GM18951 (cell line): ENCODE results near the gene ITPRID1.

Experiments used
- POLR2A ChIP-seq: IDR thresholded peaks from 4 replicates; pipeline ENCODE4 v1.6.1; 2011; ENCODE audit warnings: mild to moderate bottlenecking; ENCODE audit not compliant: insufficient read length, insufficient read depth; ENCODE audit errors: extremely low read depth
- in situ Hi-C: fragments of 300-500 bp; cut with MboI; formaldehyde crosslinking; loops from one replicate; pipeline ENCODE4 v1.12.0; 2022; ENCODE audit warnings: low sequenced_read_pairs, mixed read lengths, inconsistent platforms; ENCODE audit not compliant: unreplicated experiment

ITPRID1 gene

DNA sequence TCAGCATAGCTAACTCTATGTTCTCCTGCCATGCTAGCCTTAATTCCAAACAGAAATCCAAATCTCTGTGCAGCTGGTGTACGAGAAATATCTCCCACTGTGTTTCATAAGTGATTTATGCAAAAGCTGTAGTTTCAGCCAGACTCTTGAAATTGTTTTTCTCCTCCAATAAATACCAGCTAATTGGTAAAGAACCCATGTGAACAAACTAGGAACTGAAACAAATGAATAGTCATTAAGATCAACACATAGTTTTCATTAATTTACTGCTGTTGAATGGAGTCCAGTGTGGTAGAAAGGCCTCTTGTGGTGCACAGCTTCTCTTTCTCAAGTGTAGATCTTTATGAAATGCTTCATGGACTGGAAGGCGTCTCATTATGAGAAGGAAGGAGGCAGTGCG is 191.5 kb downstream of the ITPRID1 start:
- in situ Hi-C loops: no loop called here
- no peak for TF ChIP-seq POLR2A

- no peak for TF ChIP-seq POLR2A
- in situ Hi-C loops: no loop called here
These were observed 193.2 kb downstream of the ITPRID1 start for GRCh38 chr7:31707089-31707488.
